Fibroblast of skin of right quadriceps (primary cell): Measurements from ENCODE around the gene NUP42.
"Not testable (repeated sequence)": the region's sequence is repeated elsewhere in the genome, so short reads cannot be mapped to it uniquely, and the experiment has no call there.

ENCODE experiments used
- DNase-seq: peaks from one replicate; pipeline ENCODE4 v3.0.0-alpha.2; 2013

Gene NUP42

GRCh38 chr7:23181684-23182553 lies at the start of gene NUP42:
Gene NUP42 (plus strand): TSS chr7:23182048. CDS start chr7:23182086, 38 bp downstream.
- DNase-seq = peak; percentile 99

GRCh38 chr7:23133797-23134196 lies 48.1 kb upstream of the NUP42 start:
- DNase-seq = no peak

- no peak for DNase-seq
Measured at GRCh38 chr7:23135755-23136154, 46.1 kb upstream of the NUP42 start.

- no peak for DNase-seq
Measured at GRCh38 chr7:23136216-23136615, 45.6 kb upstream of the NUP42 start.

- DNase-seq = no peak
Measured at GRCh38 chr7:23157679-23158078, 24.2 kb upstream of the NUP42 start.

- no peak for DNase-seq
Measured at GRCh38 chr7:23158546-23158945, 23.3 kb upstream of the NUP42 start.

GRCh38 chr7:23161482-23161881 lies 20.4 kb upstream of the NUP42 start:
- no peak for DNase-seq

GRCh38 chr7:23164846-23165245 lies 17.0 kb upstream of the NUP42 start:
- DNase-seq = no peak

GRCh38 chr7:23165316-23165715 lies 16.5 kb upstream of the NUP42 start:
- no peak for DNase-seq

GRCh38 chr7:23167691-23168090 lies 14.2 kb upstream of the NUP42 start:
- DNase-seq = no peak

GRCh38 chr7:23168111-23168885 lies 13.6 kb upstream of the NUP42 start:
- DNase-seq = no peak

- peak; percentile 3 for DNase-seq
Measured at GRCh38 chr7:23175938-23176337, 5.9 kb upstream of the NUP42 start.

GRCh38 chr7:23183279-23184012 lies 1.6 kb downstream of the NUP42 start:
- DNase-seq = no peak

- DNase-seq = no peak
Measured at GRCh38 chr7:23184291-23184690, 2.4 kb downstream of the NUP42 start.

GRCh38 chr7:23184709-23185359 lies 3.0 kb downstream of the NUP42 start:
- peak; percentile 47 for DNase-seq

GRCh38 chr7:23185980-23186379 lies 4.1 kb downstream of the NUP42 start:
- DNase-seq = no peak

- DNase-seq = no peak
Measured at GRCh38 chr7:23191022-23191421, 9.2 kb downstream of the NUP42 start.

- DNase-seq = not testable (repeated sequence)
Measured at GRCh38 chr7:23193650-23194227, 11.9 kb downstream of the NUP42 start.

GRCh38 chr7:23196306-23196705 lies 14.5 kb downstream of the NUP42 start:
- no peak for DNase-seq

- not testable (repeated sequence) for DNase-seq
Measured at GRCh38 chr7:23197745-23198144, 15.9 kb downstream of the NUP42 start.

GRCh38 chr7:23200331-23200730 lies 18.5 kb downstream of the NUP42 start:
- no peak for DNase-seq

GRCh38 chr7:23204241-23204640 lies 22.4 kb downstream of the NUP42 start:
- no peak for DNase-seq

- DNase-seq = no peak
Measured at GRCh38 chr7:23205577-23205908, 23.7 kb downstream of the NUP42 start.
